Stomach (tissue), 4 donors: ENCODE results near the gene TCP11L2.

Experiments
- EP300 ChIP-seq: sonication (generic); formaldehyde crosslinking; IDR thresholded peaks from one replicate; pipeline ENCODE4 v1.6.1; 2017; ENCODE audit warnings: antibody characterized with exemption
- POLR2A ChIP-seq, 4 donors: fragments of 450-650 bp; IDR thresholded peaks; one replicate each; pipeline ENCODE4 v1.6.1; 2016; ENCODE audit warnings: antibody characterized with exemption in 4 of 4, control low read depth in 2 of 4, mild to moderate bottlenecking in 1 of 4, moderate library complexity in 1 of 4
- POLR2AphosphoS5 ChIP-seq, 3 donors: sonication (generic); formaldehyde crosslinking; IDR thresholded peaks; one replicate each; pipeline ENCODE4 v1.6.1; 2016; ENCODE audit warnings: antibody characterized with exemption in 3 of 3
- TF ChIP-seq, protein P1 (sequence below), 7 experiments: fragments of 450-650 bp in 4 of 7; fragments of 200-600 bp in 3 of 7; sonication (generic) in 3 of 7; IDR thresholded peaks; one replicate each; pipeline ENCODE4 v1.5.1; 2016 to 2019; ENCODE audit warnings: antibody characterized with exemption in 7 of 7, control low read depth in 2 of 7, mild to moderate bottlenecking in 1 of 7

DNA sequence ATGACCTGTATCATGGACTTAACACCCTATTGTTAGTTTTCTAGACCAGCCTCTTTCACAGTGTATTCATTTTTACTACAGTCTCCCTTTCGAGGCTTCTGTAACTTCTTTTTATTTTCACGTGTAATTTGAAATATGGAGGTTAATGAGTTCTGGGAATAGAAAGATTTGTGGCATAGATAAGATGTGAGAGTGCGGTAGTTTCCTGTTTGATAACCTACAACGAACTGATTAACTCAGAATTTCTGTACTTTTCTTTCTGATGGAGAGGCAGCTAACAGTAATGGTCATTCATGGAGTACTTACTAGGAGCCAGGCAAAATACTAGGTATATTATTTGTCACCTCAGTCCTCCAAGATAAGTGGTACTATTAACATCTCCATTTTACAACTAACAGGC lies 76.3 kb downstream of the TCP11L2 start:
- TF ChIP-seq, protein P1, sequence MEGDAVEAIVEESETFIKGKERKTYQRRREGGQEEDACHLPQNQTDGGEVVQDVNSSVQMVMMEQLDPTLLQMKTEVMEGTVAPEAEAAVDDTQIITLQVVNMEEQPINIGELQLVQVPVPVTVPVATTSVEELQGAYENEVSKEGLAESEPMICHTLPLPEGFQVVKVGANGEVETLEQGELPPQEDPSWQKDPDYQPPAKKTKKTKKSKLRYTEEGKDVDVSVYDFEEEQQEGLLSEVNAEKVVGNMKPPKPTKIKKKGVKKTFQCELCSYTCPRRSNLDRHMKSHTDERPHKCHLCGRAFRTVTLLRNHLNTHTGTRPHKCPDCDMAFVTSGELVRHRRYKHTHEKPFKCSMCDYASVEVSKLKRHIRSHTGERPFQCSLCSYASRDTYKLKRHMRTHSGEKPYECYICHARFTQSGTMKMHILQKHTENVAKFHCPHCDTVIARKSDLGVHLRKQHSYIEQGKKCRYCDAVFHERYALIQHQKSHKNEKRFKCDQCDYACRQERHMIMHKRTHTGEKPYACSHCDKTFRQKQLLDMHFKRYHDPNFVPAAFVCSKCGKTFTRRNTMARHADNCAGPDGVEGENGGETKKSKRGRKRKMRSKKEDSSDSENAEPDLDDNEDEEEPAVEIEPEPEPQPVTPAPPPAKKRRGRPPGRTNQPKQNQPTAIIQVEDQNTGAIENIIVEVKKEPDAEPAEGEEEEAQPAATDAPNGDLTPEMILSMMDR (IDR thresholded peaks at IDR 0.05) = no peak
- no peak for TF ChIP-seq POLR2A (IDR thresholded peaks at IDR 0.05)
- no peak for TF ChIP-seq POLR2AphosphoS5 (IDR thresholded peaks at IDR 0.05)
- no peak for TF ChIP-seq EP300
